ENCODE data around the gene TBC1D1. TPM values are rescaled to one million over a fixed set of nuclear protein-coding genes. Genes with fewer than 3 reads are reported as not detected.

The TBC1D1 gene
- total and polyA plus RNA-seq, 5 donors from 2014 or later, result 12.3 to 48.2 (median 19.4) TPM

DNA sequence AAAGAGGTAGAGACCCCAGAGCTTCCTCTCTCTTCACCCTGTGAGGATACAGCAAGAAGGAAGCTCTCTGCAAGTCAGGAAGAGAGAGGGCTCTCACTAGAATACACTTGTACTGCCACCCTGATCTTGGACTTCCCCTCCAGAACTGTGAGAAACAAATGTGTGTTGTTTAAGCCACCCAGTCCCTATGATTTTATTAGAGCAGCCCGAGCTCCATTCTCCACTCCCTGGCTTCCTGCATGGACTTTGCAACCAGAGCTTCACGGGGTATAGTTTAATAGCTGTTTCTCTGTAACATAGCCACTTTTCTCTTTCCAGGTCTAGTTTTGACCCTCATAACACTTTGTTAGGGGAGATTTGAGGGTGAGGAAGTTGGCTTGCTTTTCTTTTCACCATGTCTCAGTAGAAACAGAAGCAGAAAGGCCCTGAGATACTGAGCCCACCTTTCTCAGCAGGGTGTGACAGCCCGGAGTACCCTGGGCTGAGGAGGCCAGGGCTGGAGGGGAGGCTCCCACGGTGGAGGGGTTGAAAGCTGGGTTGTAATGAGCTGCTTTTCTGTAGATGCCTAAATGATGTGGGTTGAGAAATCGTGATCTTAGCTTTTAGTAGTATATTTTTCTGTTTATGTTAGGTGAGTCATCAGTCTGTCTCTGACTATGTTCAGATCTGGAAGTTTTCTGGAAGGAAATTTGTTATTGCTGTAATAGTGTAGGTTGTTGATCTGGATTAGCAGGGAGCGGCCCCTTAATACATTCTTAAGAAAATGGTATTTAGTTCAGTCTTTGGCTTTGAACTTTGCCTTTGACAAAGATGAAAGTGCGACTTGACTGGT, 187.9 kb downstream of the TBC1D1 start:
- H3K9me3 ChIP-seq (ENCODE audit: control insufficient read depth in 2 of 2, low read length in 2 of 2), result no peaks in the 10 kb centered on the region
- H3K4me3 ChIP-seq (ENCODE audit: low read depth, low read length), result no peak overlapping the region
- H3K4me1 ChIP-seq (ENCODE audit: control insufficient read depth, insufficient read depth, low read length, poor library complexity, severe bottlenecking), result no peaks in the 10 kb centered on the region
- H3K4me1 Mint-ChIP-seq, result peaks cover 0 to 18% (median 9%) of the 10 kb centered on the region in 4 donors
- H3K36me3 Mint-ChIP-seq, result peaks cover 45% of the 10 kb centered on the region
- H3K9me3 Mint-ChIP-seq, result no peaks in the 10 kb centered on the region
- DNase-seq, result peak in 1 of 3 donors; percentile 17
- peaks cover 2% of the 10 kb centered on the region for H3K36me3 ChIP-seq (ENCODE audit: control insufficient read depth, insufficient read depth, low read length)
- no peaks in the 10 kb centered on the region for H3K27me3 Mint-ChIP-seq
- no peaks in the 10 kb centered on the region for H3K27me3 ChIP-seq (ENCODE audit: control insufficient read depth, insufficient read depth, low read length)
- no peak overlapping the region for H3K27ac ChIP-seq (ENCODE audit: insufficient read depth, low read length, poor library complexity, severe bottlenecking)
- ATAC-seq (ENCODE audit: low read depth in 2 of 2), result peak; percentile 18 to 35
- H3K27ac Mint-ChIP-seq, result peak overlapping the region in 2 of 3 donors; percentile 8 to 26
- H3K4me3 Mint-ChIP-seq, result no peak overlapping the region

DNA sequence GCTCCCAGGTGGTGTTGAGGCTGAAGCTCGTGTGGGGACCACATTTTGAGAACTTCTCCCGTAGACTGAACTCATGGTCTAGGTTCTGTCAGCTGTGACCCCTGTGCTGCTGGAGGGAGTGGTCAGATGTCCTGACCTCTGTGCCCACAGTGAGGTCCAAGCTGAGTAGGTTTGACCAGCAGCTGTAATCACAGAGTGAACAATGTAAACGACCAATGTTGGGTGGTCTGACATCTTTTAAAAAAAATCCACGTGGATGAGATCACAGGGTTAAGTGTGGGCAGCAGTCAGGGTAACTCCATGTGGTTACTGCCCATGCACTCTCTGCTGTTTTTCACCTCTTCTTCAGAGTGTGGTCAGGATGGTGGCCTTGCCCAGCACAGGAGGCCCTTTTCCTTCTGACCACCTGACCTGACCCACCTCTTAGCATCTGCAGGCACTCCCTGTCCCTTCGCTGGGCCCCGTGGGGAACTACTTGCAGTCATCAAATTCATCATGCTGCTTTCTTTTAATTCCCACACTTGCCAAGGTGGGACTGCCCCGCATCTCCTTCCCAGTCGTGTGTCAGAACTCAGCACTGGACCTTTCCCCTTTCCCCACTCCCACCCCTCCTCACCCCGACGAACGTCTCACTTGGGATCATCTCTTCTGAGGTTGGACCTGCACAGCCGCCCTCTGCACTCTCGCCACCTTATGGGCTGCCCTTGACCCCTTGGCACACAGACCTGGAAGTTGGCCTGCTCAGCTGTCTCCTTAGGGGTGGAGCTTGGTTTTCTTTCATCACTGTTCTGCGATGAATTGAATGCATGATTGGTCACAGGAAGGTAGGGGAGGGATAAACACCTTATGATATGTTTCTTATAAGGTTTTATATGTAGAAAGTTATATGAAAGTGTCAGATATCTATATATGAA, 189.4 kb downstream of the TBC1D1 start:
- Mint-ChIP-seq H3K27ac (peak overlapping the region in 1 of 3 donors; percentile 51), H3K4me1 (peaks cover 0 to 16% (median 9%) of the 10 kb centered on the region in 4 donors), H3K36me3 (peaks cover 51% of the 10 kb centered on the region), H3K27me3 (no peaks in the 10 kb centered on the region), H3K4me3 (no peak overlapping the region), H3K9me3 (no peaks in the 10 kb centered on the region)
- peaks cover 6% of the 10 kb centered on the region for H3K36me3 ChIP-seq (ENCODE audit: control insufficient read depth, insufficient read depth, low read length)
- H3K9me3 ChIP-seq (ENCODE audit: control insufficient read depth in 2 of 2, low read length in 2 of 2), result no peaks in the 10 kb centered on the region
- ATAC-seq (ENCODE audit: low read depth in 2 of 2) (no peak), DNase-seq (no peak)
- H3K27ac ChIP-seq (ENCODE audit: insufficient read depth, low read length, poor library complexity, severe bottlenecking), result no peak overlapping the region
- no peaks in the 10 kb centered on the region for H3K4me1 ChIP-seq (ENCODE audit: control insufficient read depth, insufficient read depth, low read length, poor library complexity, severe bottlenecking)
- H3K4me3 ChIP-seq (ENCODE audit: low read depth, low read length), result no peak overlapping the region
- H3K27me3 ChIP-seq (ENCODE audit: control insufficient read depth, insufficient read depth, low read length), result no peaks in the 10 kb centered on the region

DNA sequence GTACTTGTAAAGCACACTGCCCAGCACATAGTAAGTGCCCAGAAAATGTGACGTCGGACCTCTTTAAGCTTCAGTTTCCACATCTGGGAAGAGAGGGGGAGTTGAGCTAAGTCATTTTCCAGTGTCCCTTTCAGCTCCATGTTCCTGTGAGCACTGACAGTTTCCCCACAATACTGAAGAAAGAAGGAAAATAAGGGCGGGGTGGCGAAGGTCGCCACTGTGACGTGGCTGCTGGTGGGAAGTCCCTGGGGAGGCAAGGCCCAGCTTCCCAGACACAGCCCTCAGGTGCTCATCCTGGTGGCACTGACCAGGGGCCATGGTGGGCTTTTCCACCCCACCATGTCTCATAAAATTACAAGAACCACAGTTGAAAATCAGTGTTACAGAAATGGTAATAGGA, 191.1 kb downstream of the TBC1D1 start:
- Histone ChIP-seq H3K9me3 (ENCODE audit: control insufficient read depth in 2 of 2, low read length in 2 of 2) (no peaks in the 10 kb centered on the region), H3K27ac (ENCODE audit: insufficient read depth, low read length, poor library complexity, severe bottlenecking) (no peak overlapping the region), H3K27me3 (ENCODE audit: control insufficient read depth, insufficient read depth, low read length) (no peaks in the 10 kb centered on the region), H3K4me1 (ENCODE audit: control insufficient read depth, insufficient read depth, low read length, poor library complexity, severe bottlenecking) (no peaks in the 10 kb centered on the region), H3K4me3 (ENCODE audit: low read depth, low read length) (no peak overlapping the region), H3K36me3 (ENCODE audit: control insufficient read depth, insufficient read depth, low read length) (peaks cover 6% of the 10 kb centered on the region)
- no peak for ATAC-seq (ENCODE audit: low read depth in 2 of 2)
- Mint-ChIP-seq H3K36me3 (peaks cover 46% of the 10 kb centered on the region), H3K27me3 (no peaks in the 10 kb centered on the region), H3K4me1 (peaks cover 0 to 15% (median 9%) of the 10 kb centered on the region in 4 donors), H3K4me3 (no peak overlapping the region), H3K27ac (peak overlapping the region in 1 of 3 donors; percentile 6), H3K9me3 (no peaks in the 10 kb centered on the region)
- DNase-seq, result no peak

DNA sequence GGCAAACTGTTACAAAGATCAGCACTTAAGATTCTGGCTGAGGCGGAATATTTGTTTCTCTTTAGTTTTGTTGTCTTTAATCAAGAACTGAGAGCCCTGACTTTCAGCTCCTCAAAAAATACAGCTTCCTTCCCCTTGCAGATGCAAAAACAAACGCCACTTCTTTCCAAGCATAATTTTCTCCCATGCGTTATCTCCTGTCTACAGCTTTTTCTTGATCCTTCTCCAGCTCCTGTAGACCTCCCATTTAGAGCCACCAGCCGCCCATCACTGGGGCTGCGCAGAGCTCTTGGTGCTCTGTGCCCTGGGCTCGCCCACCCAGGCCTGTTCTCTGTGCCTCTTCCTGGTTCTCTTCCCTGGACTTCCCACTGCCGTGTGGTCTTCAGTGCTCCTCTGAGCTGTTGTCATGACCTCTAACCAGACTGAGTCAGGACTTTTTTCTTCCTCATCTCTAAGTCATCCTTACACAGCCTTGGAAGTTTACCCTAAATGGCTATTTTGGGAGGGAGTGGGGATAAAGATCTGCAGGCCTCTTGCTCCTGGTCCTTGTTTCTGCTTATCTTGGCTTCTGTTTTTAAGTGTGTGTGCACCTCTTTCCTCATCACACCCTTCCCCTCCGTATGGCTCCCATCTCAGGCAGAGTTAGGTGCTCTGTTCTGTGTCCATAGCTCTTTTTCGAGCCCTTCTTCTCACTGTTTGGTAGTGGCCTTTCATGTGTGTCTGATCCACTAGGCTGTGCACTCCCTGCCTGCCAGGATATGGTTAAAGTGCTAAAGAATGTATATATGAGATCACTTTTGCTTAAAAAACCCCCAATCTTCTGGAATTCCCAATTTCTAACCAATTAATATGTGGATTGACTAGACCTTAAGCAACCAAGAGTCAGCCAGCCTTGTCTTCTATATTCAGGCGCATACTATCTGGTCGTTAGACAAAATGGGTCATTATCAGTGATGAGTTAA, 191.8 kb downstream of the TBC1D1 start:
- Histone ChIP-seq H3K27me3 (ENCODE audit: control insufficient read depth, insufficient read depth, low read length) (no peaks in the 10 kb centered on the region), H3K36me3 (ENCODE audit: control insufficient read depth, insufficient read depth, low read length) (peaks cover 6% of the 10 kb centered on the region), H3K4me3 (ENCODE audit: low read depth, low read length) (no peak overlapping the region), H3K27ac (ENCODE audit: insufficient read depth, low read length, poor library complexity, severe bottlenecking) (no peak overlapping the region), H3K4me1 (ENCODE audit: control insufficient read depth, insufficient read depth, low read length, poor library complexity, severe bottlenecking) (no peaks in the 10 kb centered on the region), H3K9me3 (ENCODE audit: control insufficient read depth in 2 of 2, low read length in 2 of 2) (no peaks in the 10 kb centered on the region)
- H3K27ac Mint-ChIP-seq, result peak overlapping the region in 1 of 3 donors; percentile 57
- peaks cover 45% of the 10 kb centered on the region for H3K36me3 Mint-ChIP-seq
- ATAC-seq (ENCODE audit: low read depth in 2 of 2) (no peak), DNase-seq (no peak)
- H3K27me3 Mint-ChIP-seq, result no peaks in the 10 kb centered on the region
- no peaks in the 10 kb centered on the region for H3K9me3 Mint-ChIP-seq
- H3K4me3 Mint-ChIP-seq, result no peak overlapping the region
- H3K4me1 Mint-ChIP-seq, result peaks cover 0 to 17% (median 12%) of the 10 kb centered on the region in 4 donors

DNA sequence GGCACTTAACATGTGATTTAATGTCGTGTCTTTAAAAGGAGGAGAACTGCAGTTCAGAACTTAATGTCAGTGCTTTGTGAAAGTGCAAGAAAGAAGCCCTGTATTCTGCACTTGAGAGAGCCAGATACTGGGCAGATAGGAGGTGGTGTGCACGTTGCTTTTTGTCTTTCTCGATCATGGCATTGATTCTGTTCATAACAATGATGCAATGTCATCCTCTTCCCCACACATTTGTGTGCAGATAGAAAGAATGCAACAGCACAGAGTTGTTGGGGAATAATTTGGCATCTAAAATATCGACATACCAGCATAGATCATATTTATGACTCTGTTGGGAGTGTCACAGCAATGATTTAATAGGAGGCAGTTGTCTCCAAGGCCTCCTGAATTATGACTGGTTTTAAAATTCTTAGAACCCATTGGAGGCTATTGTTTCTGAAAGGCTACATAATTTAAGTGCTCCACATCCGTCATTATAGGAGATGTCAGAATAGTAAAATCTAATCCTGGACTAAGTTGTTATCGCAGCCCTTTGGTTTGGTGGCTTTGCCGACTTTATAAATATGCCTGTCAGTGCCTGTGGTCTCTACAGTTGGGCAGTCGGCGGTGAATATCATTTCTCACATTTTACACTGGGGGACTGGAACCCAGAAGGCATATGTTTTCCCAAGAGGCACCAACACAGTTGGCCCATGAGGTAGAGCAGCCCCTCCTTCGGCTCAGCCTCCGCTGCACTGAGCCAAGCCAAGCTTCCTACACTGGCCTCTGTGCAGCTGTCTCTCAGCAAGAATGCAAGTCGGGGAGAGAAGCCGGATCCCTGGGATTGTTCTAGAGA, 194.2 kb downstream of the TBC1D1 start:
- Histone ChIP-seq H3K27ac (ENCODE audit: insufficient read depth, low read length, poor library complexity, severe bottlenecking) (no peak overlapping the region), H3K4me1 (ENCODE audit: control insufficient read depth, insufficient read depth, low read length, poor library complexity, severe bottlenecking) (no peaks in the 10 kb centered on the region), H3K9me3 (ENCODE audit: control insufficient read depth in 2 of 2, low read length in 2 of 2) (no peaks in the 10 kb centered on the region), H3K4me3 (ENCODE audit: low read depth, low read length) (no peak overlapping the region), H3K36me3 (ENCODE audit: control insufficient read depth, insufficient read depth, low read length) (peaks cover 11% of the 10 kb centered on the region), H3K27me3 (ENCODE audit: control insufficient read depth, insufficient read depth, low read length) (no peaks in the 10 kb centered on the region)
- no peaks in the 10 kb centered on the region for H3K9me3 Mint-ChIP-seq
- peaks cover 33% of the 10 kb centered on the region for H3K36me3 Mint-ChIP-seq
- H3K4me1 Mint-ChIP-seq, result peaks cover 1 to 22% (median 13%) of the 10 kb centered on the region in 4 donors
- ATAC-seq (ENCODE audit: low read depth in 2 of 2), result no peak
- DNase-seq, result no peak
- H3K27me3 Mint-ChIP-seq, result no peaks in the 10 kb centered on the region
- no peak overlapping the region for H3K27ac Mint-ChIP-seq
- peak overlapping the region in 1 of 4 donors; percentile 40 for H3K4me3 Mint-ChIP-seq

DNA sequence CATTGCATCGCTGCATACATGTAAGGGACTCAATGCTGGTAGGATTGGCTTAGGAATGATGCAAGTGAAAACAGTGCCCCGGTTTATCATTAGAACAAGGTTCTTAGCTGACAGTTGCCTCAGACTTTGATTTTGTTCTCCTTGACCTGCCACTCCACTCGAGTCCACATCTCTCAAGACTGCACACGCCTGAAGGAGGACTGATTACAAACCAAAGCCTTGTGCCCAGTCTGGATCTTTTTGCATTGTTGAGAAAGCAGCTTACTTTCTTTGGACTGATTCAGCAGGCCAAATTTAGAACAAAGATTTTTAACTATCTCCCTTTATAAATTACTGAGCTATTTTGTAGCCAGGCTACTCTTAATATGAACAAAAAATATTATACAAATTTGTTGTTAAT, 194.9 kb downstream of the TBC1D1 start:
- no peaks in the 10 kb centered on the region for H3K27me3 Mint-ChIP-seq
- Histone ChIP-seq H3K27me3 (ENCODE audit: control insufficient read depth, insufficient read depth, low read length) (no peaks in the 10 kb centered on the region), H3K4me1 (ENCODE audit: control insufficient read depth, insufficient read depth, low read length, poor library complexity, severe bottlenecking) (no peaks in the 10 kb centered on the region), H3K36me3 (ENCODE audit: control insufficient read depth, insufficient read depth, low read length) (peaks cover 10% of the 10 kb centered on the region), H3K27ac (ENCODE audit: insufficient read depth, low read length, poor library complexity, severe bottlenecking) (no peak overlapping the region), H3K4me3 (ENCODE audit: low read depth, low read length) (no peak overlapping the region), H3K9me3 (ENCODE audit: control insufficient read depth in 2 of 2, low read length in 2 of 2) (no peaks in the 10 kb centered on the region)
- DNase-seq (no peak), ATAC-seq (ENCODE audit: low read depth in 2 of 2) (no peak)
- no peaks in the 10 kb centered on the region for H3K9me3 Mint-ChIP-seq
- no peak overlapping the region for H3K4me3 Mint-ChIP-seq
- H3K36me3 Mint-ChIP-seq, result peaks cover 36% of the 10 kb centered on the region
- no peak overlapping the region for H3K27ac Mint-ChIP-seq
- H3K4me1 Mint-ChIP-seq, result peaks cover 8 to 29% (median 19%) of the 10 kb centered on the region in 4 donors
